Activated T-cell treated with anti-CD3 and anti-CD28 coated beads for 48 hours (primary cell): ENCODE results near the gene FAM53B.

Source experiments
- DNase-seq: peaks from one replicate; pipeline ENCODE4 v3.0.0-alpha.2; 2020; ENCODE audit warnings: low read depth

FAM53B gene

GRCh38 chr10:124708246-124708779, 35.9 kb downstream of the FAM53B start:
- no peak for DNase-seq

GRCh38 chr10:124707551-124707950, 36.6 kb downstream of the FAM53B start:
- no peak for DNase-seq

GRCh38 chr10:124707144-124707467, 37.1 kb downstream of the FAM53B start:
- no peak for DNase-seq

DNA sequence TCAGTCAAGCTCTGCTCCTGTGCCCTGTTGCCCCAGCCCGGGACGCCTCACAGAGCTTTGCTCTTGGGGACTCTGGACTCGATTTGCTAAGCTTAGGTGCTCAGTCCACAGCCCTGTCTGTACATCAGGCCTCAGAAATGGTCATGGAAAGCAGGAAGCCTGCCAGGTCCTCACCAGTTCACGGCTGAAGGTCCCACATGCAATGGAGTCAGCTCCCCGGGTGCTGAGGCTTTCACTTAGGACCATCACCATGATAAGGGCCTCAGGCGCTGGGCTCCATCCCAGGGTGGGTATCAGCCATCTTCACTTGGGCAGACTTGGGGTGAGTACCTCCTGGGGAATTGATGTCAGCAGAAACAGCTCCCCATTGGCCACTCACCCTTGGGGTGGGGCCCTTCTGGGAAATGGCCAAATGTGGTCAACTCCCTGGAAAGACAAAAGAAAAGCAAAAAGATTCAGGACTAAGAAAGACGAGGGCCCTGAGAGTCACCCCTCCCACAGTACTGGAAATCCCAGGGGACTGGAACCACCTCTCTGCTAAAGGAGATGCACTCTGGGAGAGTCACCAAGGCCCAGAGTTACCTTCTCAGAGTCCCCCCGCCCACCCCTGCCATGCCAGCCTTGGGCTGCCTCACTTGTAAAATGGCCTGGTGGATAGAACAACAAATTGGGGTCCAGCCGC, 37.6 kb downstream of the FAM53B start:
- DNase-seq, result no peak

DNA sequence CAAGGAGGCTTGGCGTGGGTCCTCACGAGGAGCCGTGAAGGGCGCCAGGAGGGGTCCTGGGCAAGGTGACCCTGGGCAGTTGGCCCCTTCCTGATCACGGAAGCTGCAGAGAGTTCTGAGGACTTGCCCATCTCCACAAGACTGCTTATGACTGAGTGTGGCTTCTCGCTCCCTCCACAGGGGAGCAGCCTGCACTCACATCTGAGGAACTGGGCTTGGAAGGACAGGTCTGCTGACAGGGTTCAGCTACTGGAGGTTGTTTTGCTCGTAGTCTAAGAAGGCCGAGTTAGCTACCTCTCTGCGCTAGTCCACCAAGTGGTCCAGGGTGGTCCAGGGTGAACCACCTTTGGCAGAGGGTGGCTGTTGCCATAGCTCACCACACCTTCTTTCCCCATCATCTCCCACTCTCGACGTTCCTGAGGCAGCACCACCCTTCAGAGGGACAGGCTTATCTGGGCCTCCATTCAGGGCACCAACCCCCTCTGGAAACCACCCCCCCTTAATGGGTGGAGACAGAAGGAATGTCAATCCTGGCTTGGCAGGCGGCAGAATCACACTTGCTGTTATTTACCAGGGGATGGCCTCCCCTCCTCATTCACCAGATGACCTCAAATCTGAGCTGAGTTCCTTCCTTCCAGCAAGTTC, 38.2 kb downstream of the FAM53B start:
- no peak for DNase-seq

- DNase-seq, result no peak
Measured at GRCh38 chr10:124705381-124705740, 38.8 kb downstream of the FAM53B start.

- no peak for DNase-seq
Measured at GRCh38 chr10:124704428-124705380, 39.5 kb downstream of the FAM53B start.

GRCh38 chr10:124703778-124704427, 40.3 kb downstream of the FAM53B start:
- no peak for DNase-seq

DNA sequence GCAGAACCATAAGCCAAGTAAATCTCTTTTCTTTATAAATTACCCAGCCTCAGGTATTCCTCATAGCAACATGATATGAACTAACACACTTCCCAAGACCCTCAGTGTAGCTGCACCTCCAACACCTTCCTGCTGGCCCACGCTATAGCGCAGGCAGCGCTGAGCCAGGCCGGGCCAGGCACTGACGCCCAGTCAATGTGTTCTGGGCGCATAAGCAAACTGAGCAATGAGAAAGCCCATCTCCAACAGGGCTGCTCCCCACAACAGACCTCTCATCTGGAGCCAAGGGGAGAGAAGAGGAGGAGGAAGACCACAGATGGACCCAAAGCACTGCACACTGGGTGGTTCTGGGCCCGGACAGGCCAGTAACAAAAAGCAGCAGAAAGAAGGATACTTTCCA, 40.8 kb downstream of the FAM53B start:
- DNase-seq, result no peak

DNA sequence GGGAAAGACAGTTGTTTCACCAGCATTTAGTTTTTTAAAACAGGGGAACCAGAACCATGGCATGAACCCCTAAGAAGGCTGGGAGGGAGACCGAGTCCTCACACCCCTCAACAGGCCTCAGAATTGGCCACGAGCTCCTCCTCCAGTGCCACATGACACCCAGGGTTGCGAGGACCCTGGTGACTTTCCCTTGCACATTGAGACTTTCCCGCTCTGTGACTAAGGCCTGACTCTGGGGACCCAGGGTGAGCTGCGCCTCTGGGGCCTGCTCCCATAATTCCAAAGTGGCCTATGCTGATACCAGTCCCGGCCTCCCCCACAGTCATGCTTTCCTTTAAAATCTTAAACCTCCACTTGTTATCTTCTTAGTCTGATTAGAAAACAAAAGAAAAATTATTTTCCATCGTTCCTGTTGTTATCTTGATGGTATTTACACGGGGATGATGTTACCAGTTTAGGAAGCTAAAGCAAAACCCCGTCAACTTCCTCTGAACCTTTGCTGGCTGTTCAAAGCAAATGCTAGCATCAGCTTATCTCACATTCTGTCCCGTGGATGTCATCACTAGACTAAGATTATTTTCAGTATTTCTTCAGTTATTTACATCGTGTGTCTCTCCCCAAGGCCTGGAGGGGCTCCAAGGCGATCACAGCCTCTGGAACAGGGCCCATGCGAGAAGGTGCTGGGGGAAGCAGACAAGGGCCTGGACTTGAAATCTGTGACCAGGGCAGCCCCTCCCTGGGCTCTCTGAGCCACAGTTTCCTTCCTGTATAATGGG, 42.1 kb downstream of the FAM53B start:
- peak; percentile 44 for DNase-seq

DNA sequence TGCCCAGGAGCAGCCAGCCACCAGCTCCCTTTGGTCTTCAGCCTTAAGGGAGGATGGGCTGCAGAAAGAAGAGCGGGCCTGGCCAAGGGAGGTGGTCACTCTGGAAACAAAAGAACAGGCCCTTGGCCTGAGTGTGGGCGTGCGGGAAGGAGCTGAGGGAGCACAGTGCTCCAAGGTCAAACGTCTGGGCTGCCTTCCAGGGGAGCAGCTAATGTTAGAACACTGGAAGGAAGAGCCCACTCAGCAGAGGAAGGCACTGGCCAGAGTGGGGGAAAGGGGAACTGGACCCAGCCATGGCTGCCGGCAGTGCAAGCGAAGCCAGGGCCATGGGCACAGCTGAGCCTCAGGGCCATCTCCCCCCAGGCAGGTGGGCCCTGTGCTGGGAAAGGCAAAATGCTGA, 42.7 kb downstream of the FAM53B start:
- no peak for DNase-seq

GRCh38 chr10:124701038-124701365, 43.2 kb downstream of the FAM53B start:
- DNase-seq, result no peak

GRCh38 chr10:124700293-124701037, 43.7 kb downstream of the FAM53B start:
- no peak for DNase-seq

GRCh38 chr10:124699471-124700292, 44.5 kb downstream of the FAM53B start:
- no peak for DNase-seq

GRCh38 chr10:124698545-124699469, 45.4 kb downstream of the FAM53B start:
- no peak for DNase-seq

GRCh38 chr10:124697837-124698544, 46.2 kb downstream of the FAM53B start:
- no peak for DNase-seq

- no peak for DNase-seq
Measured at GRCh38 chr10:124697443-124697836, 46.7 kb downstream of the FAM53B start.
